K562 (cell line): ENCODE results near the gene ASCC3. TPM values are rescaled to one million over a fixed set of nuclear protein-coding genes. Genes with fewer than 3 reads are reported as not detected.

Source experiments
- ATAC-seq: fragments of 200-7000 bp; cut with Tn5 transposase; 3 replicates; pipeline ENCODE4 v1.9.1; 2020; ENCODE audit warnings: moderate library complexity
- BruUV-seq: library from RNA; stranded (reverse); fragments of 400-500 nt; replicated peaks from 2 replicates; lab custom pipeline; 2021; lab: Mats Ljungman, UMichigan
- CTCF ChIA-PET: fragments of 300-600 bp; formaldehyde crosslinking; extraction: SDS; loops from one replicate; lab custom pipeline; 2021; ENCODE audit warnings: low intra/inter-chr PET ratio; lab: Yijun Ruan, JAX
- POLR2A ChIA-PET: fragments of 300-600, 350-650 bp; sonication (Branson Sonifier 250); formaldehyde crosslinking; extraction: SDS; loops from one replicate; lab custom pipeline; 2021; ENCODE audit warnings: antibody characterized with exemption, inconsistent platforms; lab: Yijun Ruan, JAX
- DNase-seq, 4 experiments: peaks; one replicate each; pipeline versions ENCODE4 v3.0.0 to v3.0.0-alpha.2; 2011 to 2018; ENCODE audit warnings: low spot score in 3 of 4, mixed read lengths in 3 of 4; ENCODE audit errors: extremely low read depth in 1 of 4
- FAIRE-seq: peaks from 2 replicates; lab custom pipeline; 2011; peaks lifted over from hg19 to GRCh38; lab: Jason Lieb, UNC
- H2AFZ ChIP-seq: 2 replicates; pipeline ENCODE4 v1.6.0; 2011; ENCODE audit warnings: low read depth, low read length, control low read depth, inconsistent platforms
- H3K27ac ChIP-seq: fragments of 200-600 bp; 3 replicates; pipeline ENCODE4 v1.8.0; 2011; ENCODE audit warnings: low read depth, mild to moderate bottlenecking, control low read depth, inconsistent platforms, low read length, moderate library complexity, mixed read lengths; ENCODE audit errors: extremely low read depth
- H3K27me3 ChIP-seq, 2 experiments: fragments of 300-600 bp in 1 of 2; 2 replicates in 1 of 2; 3 replicates in 1 of 2; pipeline versions ENCODE4 v1.6.0 to v1.8.0; 2011; ENCODE audit warnings: inconsistent platforms in 2 of 2, low read length in 2 of 2, mild to moderate bottlenecking in 1 of 2, mixed read lengths in 1 of 2, moderate library complexity in 1 of 2; ENCODE audit not compliant: control insufficient read depth in 2 of 2, insufficient read depth in 2 of 2
- H3K36me3 ChIP-seq: fragments of 300-600 bp; 3 replicates; pipeline ENCODE4 v1.8.0; 2011; ENCODE audit warnings: mild to moderate bottlenecking, low read length, inconsistent platforms; ENCODE audit not compliant: control insufficient read depth, insufficient read depth
- H3K4me1 ChIP-seq, 2 experiments: fragments of 200-600 bp in 1 of 2; replicated peaks in 1 of 2; 2 replicates in 1 of 2; 3 replicates in 1 of 2; pipeline versions ENCODE4 v1.5.1 to v1.8.0; 2011; ENCODE audit warnings: inconsistent platforms in 2 of 2, low read length in 2 of 2, mild to moderate bottlenecking in 1 of 2, mixed read lengths in 1 of 2, moderate library complexity in 1 of 2; ENCODE audit not compliant: control insufficient read depth in 2 of 2, insufficient read depth in 2 of 2
- H3K4me2 ChIP-seq: 2 replicates; pipeline ENCODE4 v1.6.1; 2011; ENCODE audit warnings: low read length, control low read depth, inconsistent platforms, mixed read lengths; ENCODE audit not compliant: insufficient read depth
- H3K4me3 ChIP-seq: fragments of 200-600 bp; sonication (generic), shearing (Covaris generic); 2 replicates; pipeline ENCODE4 v1.5.1; 2016; ENCODE audit warnings: control low read depth, inconsistent platforms
- H3K79me2 ChIP-seq: fragments of 200-600 bp; 3 replicates; pipeline ENCODE4 v1.8.0; 2011; ENCODE audit warnings: low read length, inconsistent platforms; ENCODE audit not compliant: control insufficient read depth, insufficient read depth
- H3K9ac ChIP-seq, 2 experiments: 2 replicates each; pipeline versions ENCODE4 v1.6.0 to v1.6.1; 2011; ENCODE audit warnings: low read depth in 2 of 2, low read length in 2 of 2, control low read depth in 1 of 2, inconsistent platforms in 1 of 2, mild to moderate bottlenecking in 1 of 2, mixed read lengths in 1 of 2; ENCODE audit not compliant: insufficient read depth in 1 of 2
- H3K9me1 ChIP-seq: one replicate; pipeline ENCODE4 v1.6.0; 2011; ENCODE audit warnings: inconsistent platforms, mild to moderate bottlenecking, low read length, moderate library complexity; ENCODE audit not compliant: control insufficient read depth, insufficient read depth
- H3K9me3 ChIP-seq: replicated peaks from 2 replicates; pipeline ENCODE4 v1.5.1; 2011; ENCODE audit warnings: low read depth, low read length, inconsistent platforms; ENCODE audit not compliant: control insufficient read depth, insufficient read depth
- H4K20me1 ChIP-seq: replicated peaks from 2 replicates; pipeline ENCODE4 v1.6.1; 2011; ENCODE audit warnings: low read length, inconsistent platforms, mixed read lengths; ENCODE audit not compliant: control insufficient read depth, insufficient read depth
- CCNT2 ChIP-seq: IDR thresholded peaks from 2 replicates; pipeline ENCODE4 v1.6.1; 2011; ENCODE audit warnings: borderline replicate concordance, low read depth, mild to moderate bottlenecking, moderate library complexity, mixed read lengths, low read length; ENCODE audit not compliant: insufficient read length; ENCODE audit errors: extremely low read depth
- DLX4 ChIP-seq: fragments of 250-450 bp; sonication (Bioruptor Pico); IDR thresholded peaks from 2 replicates; pipeline ENCODE4 v1.6.1; 2021; ENCODE audit warnings: mild to moderate bottlenecking
- E2F5 ChIP-seq: sonication (generic); formaldehyde crosslinking; IDR thresholded peaks from 2 replicates; pipeline ENCODE4 v1.8.0; 2022; ENCODE audit warnings: mild to moderate bottlenecking, missing genetic modification reagents
- JUN ChIP-seq, 2 experiments: sonication (generic) in 1 of 2; formaldehyde crosslinking in 1 of 2; IDR thresholded peaks; 2 replicates each; pipeline versions ENCODE4 v1.6.1 to v1.8.0; 2012 to 2022; ENCODE audit warnings: borderline replicate concordance in 2 of 2, mild to moderate bottlenecking in 2 of 2, improper control_type of control experiment in 1 of 2, low read depth in 1 of 2, low read length in 1 of 2, missing genetic modification reagents in 1 of 2
- KDM4B ChIP-seq, 2 experiments: fragments of 450-650 bp in 1 of 2; sonication (generic) in 1 of 2; IDR thresholded peaks; 2 replicates each; pipeline ENCODE4 v1.6.1; 2016 to 2017; ENCODE audit warnings: borderline replicate concordance in 2 of 2, antibody characterized with exemption in 1 of 2, low read depth in 1 of 2, mild to moderate bottlenecking in 1 of 2
- MBD2 ChIP-seq: sonication (generic); IDR thresholded peaks from 2 replicates; pipeline ENCODE4 v1.6.1; 2016; ENCODE audit warnings: low read depth, borderline replicate concordance
- PRPF4 ChIP-seq: fragments of 200-400 bp; formaldehyde crosslinking; IDR thresholded peaks from one replicate; pipeline ENCODE4 v1.6.1; 2017; ENCODE audit warnings: low read length, low read depth, mild to moderate bottlenecking; ENCODE audit not compliant: insufficient read depth, poor library complexity, severe bottlenecking
- RFX5 ChIP-seq: IDR thresholded peaks from 2 replicates; pipeline ENCODE4 v1.6.1; 2011; ENCODE audit warnings: low read depth, mild to moderate bottlenecking, improper control_type of control experiment, low read length
- TBP ChIP-seq: optimal IDR thresholded peaks from 2 replicates; pipeline ENCODE3; 2011; ENCODE audit warnings: low read depth, low read length, improper control_type of control experiment
- ZNF143 ChIP-seq: sonication (generic); formaldehyde crosslinking; IDR thresholded peaks from 2 replicates; pipeline ENCODE4 v1.9.0; 2022; ENCODE audit warnings: mild to moderate bottlenecking, missing genetic modification reagents
- ZNF174 ChIP-seq: fragments of 250-450 bp; sonication (Bioruptor Pico); IDR thresholded peaks from 2 replicates; pipeline ENCODE4 v1.4.0; 2020; ENCODE audit warnings: mild to moderate bottlenecking
- ZNF3 ChIP-seq: fragments of 250-450 bp; sonication (Bioruptor Pico); IDR thresholded peaks from 2 replicates; pipeline ENCODE4 v1.5.0; 2021; ENCODE audit warnings: mild to moderate bottlenecking, moderate library complexity
- WGBS: fragments of 100-300 bp; shearing (Covaris generic); methylation state at CpG from one replicate; pipeline ENCODE4 v1.1.6; 2016; ENCODE audit warnings: low coverage, mixed read lengths; ENCODE audit not compliant: insufficient coverage; ENCODE audit errors: missing lambda C conversion rate; 5-methylcytosine and 5-hydroxymethylcytosine counted together
- in situ Hi-C: fragments of 300-500 bp; cut with MboI; formaldehyde crosslinking; loops from 4 replicates; pipeline ENCODE4 v1.15.0; 2018; ENCODE audit warnings: inconsistent platforms, mixed read lengths
- intact Hi-C: fragments of 100-400 bp; cut with micrococcal nuclease; formaldehyde crosslinking; loops from 2 replicates; pipeline ENCODE4 v1.14.2; 2022
- polyA plus RNA-seq, 8 experiments: library from polyadenylated mRNA; depleted of rRNA in 4 of 8; stranded (reverse) in 5 of 8; unstranded in 3 of 8; fragments of >200 nt; fragmentation: Nextera tagmentation in 2 of 8; fragmentation: Illumina TruSeq in 1 of 8; extraction: Ambion mirVana in 2 of 8; extraction: Trizol in 1 of 8; gene quantifications; 2 replicates each; pipeline versions ENCODE4 v1.2.1 to v1.2.3, GENCODE V29; 2011 to 2014; ENCODE audit warnings: inconsistent platforms in 1 of 8, missing spikeins in 1 of 8
- total RNA-seq, 7 experiments: library from RNA; depleted of rRNA in 6 of 7; stranded (reverse); fragments of >200 nt in 6 of 7; fragmentation: Illumina TruSeq in 2 of 7; extraction: Trizol in 2 of 7; gene quantifications; 2 replicates each; pipeline versions ENCODE4 v1.2.1 to v1.2.3, GENCODE V29; 2011 to 2021; ENCODE audit warnings: low replicate concordance in 1 of 7
- TF ChIP-seq, protein P1 (sequence below): fragments of 450-650 bp; formaldehyde crosslinking; IDR thresholded peaks from 2 replicates; pipeline ENCODE4 v1.4.0; 2020; ENCODE audit warnings: mild to moderate bottlenecking, moderate library complexity
- TF ChIP-seq, protein P2 (sequence below): IDR thresholded peaks from 3 replicates; pipeline ENCODE4 v1.6.1; 2011; ENCODE audit warnings: borderline replicate concordance, mild to moderate bottlenecking; ENCODE audit not compliant: insufficient read length, insufficient read depth
- TF ChIP-seq, protein P3 (sequence below): sonication (generic); formaldehyde crosslinking; IDR thresholded peaks from 2 replicates; pipeline ENCODE4 v1.8.0; 2022; ENCODE audit warnings: mild to moderate bottlenecking, missing genetic modification reagents
- TF ChIP-seq, protein P4 (sequence below): sonication (generic); formaldehyde crosslinking; IDR thresholded peaks from 2 replicates; pipeline ENCODE4 v1.8.0; 2022; ENCODE audit warnings: mild to moderate bottlenecking, low read depth, missing genetic modification reagents

ASCC3 gene
- total and polyA plus RNA-seq, 9 of the 15 experiments (the other 6 are each of a cell fraction or from before 2014, with no cell fraction given), result 16.1 to 56.1 (median 33.9) TPM

DNA sequence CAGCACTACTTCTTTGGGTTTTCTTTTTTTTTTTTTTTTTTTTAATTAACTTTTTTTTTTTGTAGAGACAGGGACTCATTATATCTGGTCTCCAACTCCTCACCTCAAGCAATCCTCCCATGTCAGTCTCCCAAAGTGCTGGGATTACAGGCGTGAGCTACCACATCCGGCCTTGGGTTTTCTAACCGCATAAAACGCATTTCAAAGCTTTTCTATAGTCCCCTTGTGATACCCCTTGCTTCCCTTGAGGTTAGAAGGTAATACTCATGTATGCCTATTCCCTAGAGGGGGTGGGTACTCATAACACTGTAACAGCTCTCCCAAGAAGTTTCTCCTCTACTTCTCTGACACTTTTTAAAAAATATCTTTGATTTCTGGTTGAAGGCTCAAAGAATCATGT is 23.9 kb upstream of the ASCC3 start:
- ChIA-PET POLR2A (no interaction called here), CTCF (no interaction called here)
- no peaks in the 10 kb centered on the region for H3K79me2 ChIP-seq
- no peaks in the 10 kb centered on the region for H3K4me1 ChIP-seq
- intact Hi-C loops, result no loop called here
- no peak overlapping the region for H3K4me3 ChIP-seq
- no peaks in the 10 kb centered on the region for H3K36me3 ChIP-seq
- BruUV-seq, result no TSS peak
- FAIRE-seq (no peak), ATAC-seq (peak; percentile 33; the same call in 1 of the 3 replicates), DNase-seq (no peak)
- no peaks in the 10 kb centered on the region for H4K20me1 ChIP-seq
- in situ Hi-C loops, result no loop called here
- no peak overlapping the region for H3K9ac ChIP-seq
- 5% methylated on average over 4 of the region's 4 CpGs for WGBS
- H3K9me3 ChIP-seq, result no peaks in the 10 kb centered on the region
- H3K9me1 ChIP-seq, result no peaks in the 10 kb centered on the region
- no peak overlapping the region for H2AFZ ChIP-seq
- no peak overlapping the region for H3K4me2 ChIP-seq
- no peak overlapping the region for H3K27ac ChIP-seq
- no peaks in the 10 kb centered on the region for H3K27me3 ChIP-seq
- no peak for TF ChIP-seq KDM4B (IDR thresholded peaks at IDR 0.05; ENCODE audit: borderline replicate concordance in 2 of 2, low read depth in 1 of 2)
- no peak for TF ChIP-seq DLX4 (CRISPR knock-in tag)
- TF ChIP-seq ZNF174 (CRISPR knock-in tag), result no peak
- TF ChIP-seq ZNF143 (CRISPR knock-in tag), result no peak
- TF ChIP-seq, protein P1, sequence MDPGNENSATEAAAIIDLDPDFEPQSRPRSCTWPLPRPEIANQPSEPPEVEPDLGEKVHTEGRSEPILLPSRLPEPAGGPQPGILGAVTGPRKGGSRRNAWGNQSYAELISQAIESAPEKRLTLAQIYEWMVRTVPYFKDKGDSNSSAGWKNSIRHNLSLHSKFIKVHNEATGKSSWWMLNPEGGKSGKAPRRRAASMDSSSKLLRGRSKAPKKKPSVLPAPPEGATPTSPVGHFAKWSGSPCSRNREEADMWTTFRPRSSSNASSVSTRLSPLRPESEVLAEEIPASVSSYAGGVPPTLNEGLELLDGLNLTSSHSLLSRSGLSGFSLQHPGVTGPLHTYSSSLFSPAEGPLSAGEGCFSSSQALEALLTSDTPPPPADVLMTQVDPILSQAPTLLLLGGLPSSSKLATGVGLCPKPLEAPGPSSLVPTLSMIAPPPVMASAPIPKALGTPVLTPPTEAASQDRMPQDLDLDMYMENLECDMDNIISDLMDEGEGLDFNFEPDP (CRISPR knock-in tag), result no peak
- TF ChIP-seq E2F5 (CRISPR knock-in tag), result no peak
- TF ChIP-seq, protein P2, sequence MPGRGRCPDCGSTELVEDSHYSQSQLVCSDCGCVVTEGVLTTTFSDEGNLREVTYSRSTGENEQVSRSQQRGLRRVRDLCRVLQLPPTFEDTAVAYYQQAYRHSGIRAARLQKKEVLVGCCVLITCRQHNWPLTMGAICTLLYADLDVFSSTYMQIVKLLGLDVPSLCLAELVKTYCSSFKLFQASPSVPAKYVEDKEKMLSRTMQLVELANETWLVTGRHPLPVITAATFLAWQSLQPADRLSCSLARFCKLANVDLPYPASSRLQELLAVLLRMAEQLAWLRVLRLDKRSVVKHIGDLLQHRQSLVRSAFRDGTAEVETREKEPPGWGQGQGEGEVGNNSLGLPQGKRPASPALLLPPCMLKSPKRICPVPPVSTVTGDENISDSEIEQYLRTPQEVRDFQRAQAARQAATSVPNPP, result no peak
- no peak for TF ChIP-seq TBP
- no peak for TF ChIP-seq CCNT2
- no peak for TF ChIP-seq ZNF3 (CRISPR knock-in tag)
- TF ChIP-seq PRPF4, result no peak
- TF ChIP-seq RFX5, result no peak
- no peak for TF ChIP-seq JUN (IDR thresholded peaks at IDR 0.05; ENCODE audit: borderline replicate concordance, low read depth, low read length)
- no peak for TF ChIP-seq JUN (CRISPR knock-in tag; IDR thresholded peaks at IDR 0.05; ENCODE audit: borderline replicate concordance)
- no peak for TF ChIP-seq MBD2
- TF ChIP-seq, protein P3, sequence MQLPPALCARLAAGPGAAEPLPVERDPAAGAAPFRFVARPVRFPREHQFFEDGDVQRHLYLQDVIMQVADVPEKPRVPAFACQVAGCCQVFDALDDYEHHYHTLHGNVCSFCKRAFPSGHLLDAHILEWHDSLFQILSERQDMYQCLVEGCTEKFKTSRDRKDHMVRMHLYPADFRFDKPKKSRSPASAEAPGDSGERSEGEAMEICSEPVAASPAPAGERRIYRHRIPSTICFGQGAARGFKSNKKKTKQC (CRISPR knock-in tag), result no peak
- TF ChIP-seq, protein P4, sequence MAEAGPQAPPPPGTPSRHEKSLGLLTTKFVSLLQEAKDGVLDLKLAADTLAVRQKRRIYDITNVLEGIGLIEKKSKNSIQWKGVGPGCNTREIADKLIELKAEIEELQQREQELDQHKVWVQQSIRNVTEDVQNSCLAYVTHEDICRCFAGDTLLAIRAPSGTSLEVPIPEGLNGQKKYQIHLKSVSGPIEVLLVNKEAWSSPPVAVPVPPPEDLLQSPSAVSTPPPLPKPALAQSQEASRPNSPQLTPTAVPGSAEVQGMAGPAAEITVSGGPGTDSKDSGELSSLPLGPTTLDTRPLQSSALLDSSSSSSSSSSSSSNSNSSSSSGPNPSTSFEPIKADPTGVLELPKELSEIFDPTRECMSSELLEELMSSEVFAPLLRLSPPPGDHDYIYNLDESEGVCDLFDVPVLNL (CRISPR knock-in tag), result no peak
